ENCODE measurements around the gene PNCK. TPM values are rescaled to one million over a fixed set of nuclear protein-coding genes. Genes with fewer than 3 reads are reported as not detected.
A peak's percentile ranks its signal among the peaks of the same experiment; 100 is the strongest.
"Not testable (repeated sequence)": the region's sequence is repeated elsewhere in the genome, so short reads cannot be mapped to it uniquely, and the experiment has no call there.

Gene PNCK
- total and polyA plus RNA-seq, 7 experiments from 2014 or later = 0.35 to 1.1 (median 0.58) TPM; not detected in 4

DNA sequence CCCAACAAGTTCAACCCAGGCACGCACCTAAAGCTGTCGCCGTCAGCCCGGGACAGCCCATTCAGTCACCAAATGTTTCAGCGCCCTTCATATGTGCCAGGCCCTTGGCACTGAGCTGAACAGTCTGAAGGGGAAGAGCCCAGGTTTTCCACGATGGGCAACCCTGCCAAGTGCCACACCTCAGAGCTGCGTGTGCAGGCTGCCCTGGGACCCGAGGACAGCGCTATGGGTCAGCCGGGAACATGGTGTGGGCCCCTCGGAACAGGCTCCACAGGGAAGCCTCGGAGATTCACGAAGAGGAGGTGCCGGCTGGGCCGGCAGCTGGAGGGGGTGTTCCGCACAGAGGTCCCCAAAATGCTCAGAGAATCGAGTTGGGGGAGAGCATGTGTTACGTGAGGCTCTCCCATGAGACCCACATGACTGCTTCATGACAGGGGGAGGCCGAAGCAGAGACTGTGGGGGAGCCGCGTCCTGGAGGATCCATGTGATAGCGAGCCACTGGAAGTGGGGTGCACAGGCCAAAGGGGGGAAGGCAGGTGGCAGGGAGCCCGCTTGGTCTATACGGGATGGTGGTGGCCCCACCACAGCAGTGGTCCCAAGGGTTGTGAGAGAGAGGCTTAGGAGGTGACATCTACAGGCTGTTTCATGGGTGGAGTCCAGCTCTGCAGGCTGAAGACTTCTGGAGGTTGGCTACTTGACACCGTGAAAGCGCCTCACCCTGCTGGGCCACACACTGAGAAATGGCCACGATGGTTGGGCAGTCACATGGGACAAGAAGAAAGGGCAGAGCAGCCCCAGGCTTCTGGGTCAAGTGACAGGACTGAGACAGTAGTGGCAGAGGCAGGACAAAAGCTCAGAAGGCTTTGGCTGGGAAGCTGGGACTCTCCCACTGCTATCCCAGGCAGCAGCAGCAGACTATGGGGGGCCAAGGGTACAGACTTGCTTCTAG is 36.4 kb upstream of the PNCK start:
- POLR2A ChIA-PET = no interaction called here
- H3K4me3 Mint-ChIP-seq = no peak overlapping the region
- ATAC-seq = no peak

DNA sequence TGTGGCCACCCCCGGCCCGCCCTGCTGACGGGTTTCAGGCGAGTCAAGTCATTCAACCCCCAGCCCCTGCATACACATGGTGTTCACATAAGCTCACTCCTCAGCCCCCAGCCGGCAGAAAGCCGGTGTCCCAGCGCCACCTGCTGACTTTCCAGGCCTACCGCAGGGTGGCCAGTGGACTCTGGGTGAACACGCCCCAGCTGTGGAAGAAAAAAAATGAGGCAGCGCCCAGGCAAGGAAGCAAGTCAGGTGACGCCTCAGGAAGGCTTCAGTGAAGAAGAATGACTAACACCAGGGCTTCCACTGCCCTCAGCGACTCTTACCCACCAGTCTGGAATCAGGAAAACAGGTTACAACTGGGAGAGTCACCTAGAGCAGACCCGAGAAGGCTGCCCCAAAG is 34.8 kb upstream of the PNCK start:
- peak overlapping the region; percentile 7 for H3K27ac ChIP-seq (ENCODE audit: low read depth, low read length)
- POLR2A ChIA-PET = interaction anchor here (0.6 kb wide), 1 partner anchor 52 kb away, joined by 5 read pairs; no protein-coding TSS in a partner anchor
- H3K27ac Mint-ChIP-seq = peak overlapping the region in 3 of 9 donors; percentile 49 to 72 (median 54)

More for the DNA sequence above, 36.4 kb upstream of the PNCK start:
- Mint-ChIP-seq H3K9me3 (no peaks in the 10 kb centered on the region), H3K4me1 (peaks cover 0 to 11% (median 6%) of the 10 kb centered on the region in 7 donors), H3K27me3 (no peaks in the 10 kb centered on the region), H3K36me3 (peaks cover 0 to 7% (median 5%) of the 10 kb centered on the region in 5 donors), H3K27ac (no peak overlapping the region)
- Histone ChIP-seq H3K9me3 (ENCODE audit: control insufficient read depth in 2 of 3, low read length in 3 of 3) (no peaks in the 10 kb centered on the region), H3K4me1 (ENCODE audit: control insufficient read depth in 2 of 2, insufficient read depth in 2 of 2, low read length in 2 of 2) (no peaks in the 10 kb centered on the region), H3K27ac (ENCODE audit: low read depth, low read length) (no peak overlapping the region), H3K4me3 (ENCODE audit: low read length) (no peak overlapping the region), H3K27me3 (ENCODE audit: control insufficient read depth in 2 of 2, insufficient read depth in 2 of 2, low read length in 2 of 2) (no peaks in the 10 kb centered on the region), H3K36me3 (ENCODE audit: control insufficient read depth in 2 of 3, insufficient read depth in 3 of 3, low read length in 3 of 3) (peaks cover 0 to 34% (median 4%) of the 10 kb centered on the region in 3 experiments)
- CTCF ChIA-PET = no interaction called here
- no peak for DNase-seq
- intact Hi-C loops (cut with micrococcal nuclease) = no loop called here

DNA sequence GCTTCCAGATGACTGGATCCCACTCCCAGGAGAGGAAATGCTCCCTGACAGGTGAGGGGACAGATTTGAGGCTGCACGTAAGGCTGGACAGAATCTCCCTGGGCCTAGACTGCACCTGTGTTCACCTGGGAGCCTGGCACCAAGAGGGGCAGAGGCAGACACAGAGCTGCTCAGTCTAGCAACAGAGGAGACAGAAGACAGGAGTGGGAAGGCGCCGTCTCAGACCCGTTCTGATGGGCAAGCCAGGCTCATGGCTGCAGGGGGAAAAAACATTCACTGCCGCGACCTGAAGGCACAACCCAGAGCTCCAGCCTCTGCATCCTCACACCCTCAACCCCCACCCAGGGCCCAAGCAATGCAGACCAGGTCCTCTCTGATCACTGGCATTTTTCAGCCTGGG is 33.8 kb upstream of the PNCK start:
- CTCF ChIA-PET = no interaction called here
- Mint-ChIP-seq H3K4me1 (peaks cover 0 to 11% (median 6%) of the 10 kb centered on the region in 7 donors), H3K9me3 (peaks cover 0 to 2% (median 0%) of the 10 kb centered on the region in 11 donors), H3K36me3 (peaks cover 0 to 2% (median 0%) of the 10 kb centered on the region in 5 donors), H3K4me3 (no peak overlapping the region), H3K27ac (peak overlapping the region in 1 of 9 donors; percentile 25), H3K27me3 (no peaks in the 10 kb centered on the region)
- Histone ChIP-seq H3K27me3 (ENCODE audit: control insufficient read depth in 2 of 2, insufficient read depth in 2 of 2, low read length in 2 of 2) (no peaks in the 10 kb centered on the region), H3K9me3 (ENCODE audit: control insufficient read depth in 2 of 3, low read length in 3 of 3) (no peaks in the 10 kb centered on the region), H3K27ac (ENCODE audit: low read depth, low read length) (no peak overlapping the region), H3K36me3 (ENCODE audit: control insufficient read depth in 2 of 3, insufficient read depth in 3 of 3, low read length in 3 of 3) (peaks cover 0 to 42% (median 0%) of the 10 kb centered on the region in 3 experiments), H3K4me3 (ENCODE audit: low read length) (no peak overlapping the region), H3K4me1 (ENCODE audit: control insufficient read depth in 2 of 2, insufficient read depth in 2 of 2, low read length in 2 of 2) (no peaks in the 10 kb centered on the region)
- POLR2A ChIA-PET = no interaction called here
- intact Hi-C loops (cut with micrococcal nuclease) = no loop called here
- DNase-seq (no peak), ATAC-seq (no peak)

More for the DNA sequence above, 34.8 kb upstream of the PNCK start:
- Histone ChIP-seq H3K27me3 (ENCODE audit: control insufficient read depth in 2 of 2, insufficient read depth in 2 of 2, low read length in 2 of 2) (no peaks in the 10 kb centered on the region), H3K4me3 (ENCODE audit: low read length) (no peak overlapping the region), H3K36me3 (ENCODE audit: control insufficient read depth in 2 of 3, insufficient read depth in 3 of 3, low read length in 3 of 3) (peaks cover 0 to 36% (median 0%) of the 10 kb centered on the region in 3 experiments), H3K4me1 (ENCODE audit: control insufficient read depth in 2 of 2, insufficient read depth in 2 of 2, low read length in 2 of 2) (no peaks in the 10 kb centered on the region), H3K9me3 (ENCODE audit: control insufficient read depth in 2 of 3, low read length in 3 of 3) (no peaks in the 10 kb centered on the region)
- no peaks in the 10 kb centered on the region for H3K27me3 Mint-ChIP-seq
- peak in 7 of 9 donors; percentile 12 to 45 (median 32) for DNase-seq
- intact Hi-C loops (cut with micrococcal nuclease) = no loop called here
- peaks cover 0 to 4% (median 3%) of the 10 kb centered on the region in 5 donors for H3K36me3 Mint-ChIP-seq
- peaks cover 0 to under 1% (median 0%) of the 10 kb centered on the region in 11 donors for H3K9me3 Mint-ChIP-seq
- no peak overlapping the region for H3K4me3 Mint-ChIP-seq
- CTCF ChIA-PET = no interaction called here
- H3K4me1 Mint-ChIP-seq = peaks cover 0 to 11% (median 6%) of the 10 kb centered on the region in 7 donors
- ATAC-seq = peak; percentile 76

DNA sequence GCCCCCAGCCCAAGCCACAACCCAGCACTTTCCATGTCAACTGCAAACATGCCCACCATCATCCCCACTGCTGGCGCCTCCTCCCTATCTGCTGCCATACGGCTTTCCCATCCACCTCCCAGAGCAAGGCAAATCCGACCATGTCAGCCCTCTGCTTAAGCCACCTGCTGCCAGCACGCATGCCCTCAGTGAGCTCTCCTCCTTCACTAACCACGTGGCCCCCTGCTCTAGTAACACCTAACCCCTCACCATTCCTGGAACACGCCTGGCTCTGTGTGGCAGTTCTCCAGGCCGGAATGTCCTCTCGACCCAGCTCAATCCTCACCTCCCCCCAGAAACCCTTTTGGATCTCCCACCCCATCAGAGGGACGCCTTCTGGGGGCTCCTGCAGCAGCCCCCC is 33.2 kb upstream of the PNCK start:
- H3K27ac ChIP-seq (ENCODE audit: low read depth, low read length) = no peak overlapping the region
- Mint-ChIP-seq H3K9me3 (peaks cover 0 to 2% (median 0%) of the 10 kb centered on the region in 11 donors), H3K36me3 (peaks cover 0 to 2% (median 0%) of the 10 kb centered on the region in 5 donors), H3K4me3 (no peak overlapping the region), H3K4me1 (peaks cover 0 to 11% (median 6%) of the 10 kb centered on the region in 7 donors), H3K27ac (peak overlapping the region in 2 of 9 donors; percentile 19 to 80), H3K27me3 (no peaks in the 10 kb centered on the region)
- H3K4me1 ChIP-seq (ENCODE audit: control insufficient read depth in 2 of 2, insufficient read depth in 2 of 2, low read length in 2 of 2) = no peaks in the 10 kb centered on the region
- ATAC-seq = no peak
- intact Hi-C loops (cut with micrococcal nuclease) = no loop called here
- no peaks in the 10 kb centered on the region for H3K27me3 ChIP-seq (ENCODE audit: control insufficient read depth in 2 of 2, insufficient read depth in 2 of 2, low read length in 2 of 2)
- CTCF ChIA-PET = no interaction called here
- POLR2A ChIA-PET = no interaction called here
- H3K9me3 ChIP-seq (ENCODE audit: control insufficient read depth in 2 of 3, low read length in 3 of 3) = no peaks in the 10 kb centered on the region
- peaks cover 0 to 49% (median 0%) of the 10 kb centered on the region in 3 experiments for H3K36me3 ChIP-seq (ENCODE audit: control insufficient read depth in 2 of 3, insufficient read depth in 3 of 3, low read length in 3 of 3)
- DNase-seq = no peak
- H3K4me3 ChIP-seq (ENCODE audit: low read length) = no peak overlapping the region

DNA sequence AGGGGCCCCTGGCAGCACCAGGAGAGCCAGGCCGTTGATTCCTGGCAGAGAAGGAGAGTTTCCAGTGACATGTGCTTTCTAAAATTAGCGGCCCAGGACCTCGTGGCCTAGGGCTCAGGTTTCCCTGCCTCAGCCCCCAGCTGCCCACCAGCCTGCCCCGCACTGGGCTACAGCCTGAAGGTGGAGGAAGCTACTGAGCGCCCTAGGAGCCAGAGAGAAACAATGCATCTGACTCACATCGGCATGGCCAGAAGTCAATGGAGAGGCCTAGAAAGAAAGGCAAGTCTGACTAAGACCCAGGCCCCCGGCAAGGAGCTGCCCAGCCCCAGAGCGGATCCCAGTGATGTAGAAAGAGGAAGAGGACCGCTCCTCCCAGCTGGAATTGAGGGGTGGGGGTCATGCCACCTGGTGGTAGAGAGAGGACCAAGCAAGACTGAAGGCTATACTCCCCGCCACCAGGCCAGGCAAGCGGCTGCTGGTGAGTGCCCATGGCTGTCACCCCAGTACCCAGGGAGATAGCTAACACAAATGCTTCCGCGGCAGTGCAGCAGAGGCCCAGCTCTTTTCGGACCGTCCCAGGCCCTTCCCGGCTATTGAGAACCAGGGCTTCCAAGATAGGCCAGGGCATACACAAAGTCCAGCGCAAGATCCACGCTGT is 31.9 kb upstream of the PNCK start:
- H3K9me3 Mint-ChIP-seq; H3K4me3 ChIP-seq (ENCODE audit: low read length); H3K4me1 ChIP-seq (ENCODE audit: control insufficient read depth in 2 of 2, insufficient read depth in 2 of 2, low read length in 2 of 2); intact Hi-C loops (cut with micrococcal nuclease); CTCF ChIA-PET; H3K27ac Mint-ChIP-seq; H3K4me3 Mint-ChIP-seq; H3K36me3 Mint-ChIP-seq; H3K4me1 Mint-ChIP-seq; H3K27me3 ChIP-seq (ENCODE audit: control insufficient read depth in 2 of 2, insufficient read depth in 2 of 2, low read length in 2 of 2); DNase-seq; H3K27me3 Mint-ChIP-seq; H3K27ac ChIP-seq (ENCODE audit: low read depth, low read length); ATAC-seq; H3K9me3 ChIP-seq (ENCODE audit: control insufficient read depth in 2 of 3, low read length in 3 of 3): not testable (repeated sequence)
- POLR2A ChIA-PET = interaction anchor here (0.6 kb wide), 2 partner anchors 707 to 1163 kb away, joined by 3 read pairs; no protein-coding TSS in a partner anchor
- peaks cover 0 to 58% (median 0%) of the 10 kb centered on the region in 3 experiments for H3K36me3 ChIP-seq (ENCODE audit: control insufficient read depth in 2 of 3, insufficient read depth in 3 of 3, low read length in 3 of 3)

DNA sequence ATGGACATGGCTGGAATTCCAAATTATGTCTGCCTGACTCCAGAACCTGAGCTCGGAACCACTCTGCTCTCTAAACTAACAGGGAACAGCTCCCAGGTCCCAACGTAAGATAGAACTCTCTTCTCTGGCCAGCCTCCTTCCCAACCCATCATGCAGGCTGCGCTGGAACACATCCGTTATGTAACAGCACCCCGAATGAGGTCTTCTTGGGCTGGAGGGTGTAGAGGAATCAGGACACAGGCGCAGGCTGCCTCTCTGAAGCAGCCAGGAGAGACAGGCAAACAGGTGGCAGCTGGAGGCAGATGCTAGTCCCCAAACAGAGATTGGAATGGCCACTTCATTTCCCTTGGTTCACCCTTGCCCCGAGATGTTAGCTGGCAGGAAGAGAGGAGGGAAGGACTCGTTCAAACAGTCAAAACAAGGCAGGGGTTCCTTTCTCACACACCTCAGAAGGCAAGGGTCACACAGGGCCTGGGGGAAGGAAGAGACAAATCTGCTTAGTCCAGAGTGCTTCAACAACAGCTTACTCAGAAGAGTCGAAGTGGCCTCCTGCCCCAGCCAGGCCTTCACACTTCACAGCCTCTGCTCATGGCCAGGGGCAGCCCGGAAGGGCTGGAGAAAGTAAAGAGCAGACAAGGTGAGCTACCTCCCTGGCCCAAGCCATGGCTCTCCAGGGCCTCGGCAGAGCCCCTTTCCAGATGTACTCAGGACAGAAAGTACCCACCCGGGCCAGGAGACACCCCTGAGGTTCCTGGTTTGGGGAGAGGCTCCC is 31.2 kb upstream of the PNCK start:
- H3K4me3 ChIP-seq (ENCODE audit: low read length); H3K9me3 ChIP-seq (ENCODE audit: control insufficient read depth in 2 of 3, low read length in 3 of 3); H3K4me1 ChIP-seq (ENCODE audit: control insufficient read depth in 2 of 2, insufficient read depth in 2 of 2, low read length in 2 of 2); H3K36me3 Mint-ChIP-seq; intact Hi-C loops (cut with micrococcal nuclease); CTCF ChIA-PET; ATAC-seq; H3K9me3 Mint-ChIP-seq; H3K4me3 Mint-ChIP-seq; DNase-seq; H3K27me3 Mint-ChIP-seq; POLR2A ChIA-PET; H3K4me1 Mint-ChIP-seq; H3K27me3 ChIP-seq (ENCODE audit: control insufficient read depth in 2 of 2, insufficient read depth in 2 of 2, low read length in 2 of 2); H3K27ac ChIP-seq (ENCODE audit: low read depth, low read length): not testable (repeated sequence)
- peaks cover 0 to 56% (median 0%) of the 10 kb centered on the region in 3 experiments for H3K36me3 ChIP-seq (ENCODE audit: control insufficient read depth in 2 of 3, insufficient read depth in 3 of 3, low read length in 3 of 3)
- H3K27ac Mint-ChIP-seq = peak overlapping the region in 1 of 9 donors; percentile 46

All from naive thymus-derived CD4-positive, alpha-beta T cell (primary cell).